HG02623 (cell line): ENCODE results near the gene B3GNT9.
"Not testable (repeated sequence)": the region's sequence is repeated elsewhere in the genome, so short reads cannot be mapped to it uniquely, and the experiment has no call there.

ENCODE experiments used
- ATAC-seq: cut with Tn5 transposase; IDR thresholded peaks from one replicate; pipeline ENCODE4 v1.9.1; 2021; ENCODE audit warnings: moderate library complexity; ENCODE audit not compliant: unreplicated experiment

Gene B3GNT9

GRCh38 chr16:67154578-67155294 lies 3.9 kb upstream of the B3GNT9 start:
- ATAC-seq: no peak

GRCh38 chr16:67151431-67152097 lies 766 bp upstream of the B3GNT9 start:
- ATAC-seq: no peak

GRCh38 chr16:67150047-67150832 lies 558 bp downstream of the B3GNT9 start:
- ATAC-seq: peak; percentile 22

GRCh38 chr16:67149276-67150046 lies 1.3 kb downstream of the B3GNT9 start:
- ATAC-seq: no peak

GRCh38 chr16:67148656-67149275 lies 2.0 kb downstream of the B3GNT9 start:
- ATAC-seq: no peak

- no peak for ATAC-seq
These were observed 2.6 kb downstream of the B3GNT9 start for GRCh38 chr16:67148221-67148620.

GRCh38 chr16:67147437-67148140 lies 3.2 kb downstream of the B3GNT9 start:
- ATAC-seq: no peak

- no peak for ATAC-seq
These were observed 4.1 kb downstream of the B3GNT9 start for GRCh38 chr16:67146523-67147357.

GRCh38 chr16:67145746-67146145 lies 5.1 kb downstream of the B3GNT9 start:
- ATAC-seq: no peak

- ATAC-seq: no peak
These were observed 5.9 kb downstream of the B3GNT9 start for GRCh38 chr16:67144943-67145342.

GRCh38 chr16:67142342-67142741 lies 8.5 kb downstream of the B3GNT9 start:
- ATAC-seq: no peak

GRCh38 chr16:67141391-67141790 lies 9.4 kb downstream of the B3GNT9 start:
- ATAC-seq: no peak

GRCh38 chr16:67137605-67138004 lies 13.2 kb downstream of the B3GNT9 start:
- ATAC-seq: no peak

GRCh38 chr16:67129422-67129821 lies 21.4 kb downstream of the B3GNT9 start:
- ATAC-seq: no peak

- ATAC-seq: no peak
These were observed 21.9 kb downstream of the B3GNT9 start for GRCh38 chr16:67128887-67129286.

- ATAC-seq: no peak
These were observed 22.4 kb downstream of the B3GNT9 start for GRCh38 chr16:67128417-67128816.

- ATAC-seq: not testable (repeated sequence)
These were observed 28.0 kb downstream of the B3GNT9 start for GRCh38 chr16:67122799-67123198.

GRCh38 chr16:67120025-67120424 lies 30.8 kb downstream of the B3GNT9 start:
- no peak for ATAC-seq

- ATAC-seq: no peak
These were observed 33.1 kb downstream of the B3GNT9 start for GRCh38 chr16:67117716-67118115.
